HepG2 (cell line): ENCODE measurements around the gene BOD1. TPM values are rescaled to one million over a fixed set of nuclear protein-coding genes. Genes with fewer than 3 reads are reported as not detected.

ENCODE experiments used
- ATAC-seq: fragments of 200-7000 bp; cut with Tn5 transposase; 3 replicates; pipeline ENCODE4 v1.9.1; 2020; ENCODE audit warnings: mild to moderate bottlenecking, moderate library complexity
- BruUV-seq: library from RNA; stranded (reverse); fragments of 400-500 nt; replicated peaks from 2 replicates; lab custom pipeline; 2021; lab: Mats Ljungman, UMichigan
- CTCF ChIA-PET: fragments of 300-600 bp; formaldehyde crosslinking; extraction: SDS; loops from one replicate; lab custom pipeline; 2021; ENCODE audit warnings: low total read pairs, inconsistent platforms, low intra/inter-chr PET ratio; lab: Yijun Ruan, JAX
- POLR2A ChIA-PET: fragments of 350-600 bp; sonication (Branson Sonifier 250); formaldehyde crosslinking; loops from one replicate; lab custom pipeline; 2020; ENCODE audit warnings: antibody characterized with exemption, inconsistent platforms; lab: Yijun Ruan, JAX
- DNase-seq: peaks from one replicate; pipeline ENCODE4 v3.0.0-alpha.2; 2015; ENCODE audit warnings: low spot score
- FAIRE-seq: peaks from 3 replicates; lab custom pipeline; 2011; peaks lifted over from hg19 to GRCh38; lab: Jason Lieb, UNC
- H2AFZ ChIP-seq: one replicate; pipeline ENCODE4 v1.6.1; 2011; ENCODE audit warnings: low read length, inconsistent platforms
- H3K27ac ChIP-seq: fragments of 300-600 bp; 3 replicates; pipeline ENCODE4 v1.8.0; 2011; ENCODE audit warnings: mixed run types, mild to moderate bottlenecking, mixed read lengths, low read length, inconsistent platforms; ENCODE audit not compliant: insufficient read depth; ENCODE audit errors: extremely low read length
- H3K27me3 ChIP-seq, 2 experiments: fragments of 200-600 bp in 1 of 2; 2 replicates in 1 of 2; 3 replicates in 1 of 2; pipeline versions ENCODE4 v1.6.0 to v1.8.0; 2011; ENCODE audit warnings: low read length in 2 of 2, mild to moderate bottlenecking in 2 of 2, moderate library complexity in 2 of 2, inconsistent platforms in 1 of 2; ENCODE audit not compliant: insufficient read depth in 2 of 2, control insufficient read depth in 1 of 2
- H3K36me3 ChIP-seq, 2 experiments: fragments of 200-600 bp in 1 of 2; replicated peaks in 1 of 2; 2 replicates in 1 of 2; 3 replicates in 1 of 2; pipeline versions ENCODE4 v1.5.1 to v1.8.0; 2011; ENCODE audit warnings: low read length in 2 of 2, inconsistent platforms in 1 of 2; ENCODE audit not compliant: insufficient read depth in 2 of 2, control insufficient read depth in 1 of 2
- H3K4me1 ChIP-seq: 2 replicates; pipeline ENCODE4 v1.5.1; 2012; ENCODE audit warnings: low read length, inconsistent platforms; ENCODE audit not compliant: insufficient read depth
- H3K4me2 ChIP-seq: 2 replicates; pipeline ENCODE4 v1.6.0; 2011; ENCODE audit warnings: low read depth, low read length, inconsistent platforms
- H3K4me3 ChIP-seq, 3 experiments: fragments of 200-600 bp in 1 of 3; sonication (generic), shearing (Covaris generic) in 1 of 3; replicated peaks in 1 of 3; 2 replicates each; pipeline ENCODE4 v1.5.1; 2011 to 2016; ENCODE audit warnings: low read length in 3 of 3, inconsistent platforms in 2 of 3, low read depth in 2 of 3, mild to moderate bottlenecking in 2 of 3, control low read depth in 1 of 3, mixed read lengths in 1 of 3; ENCODE audit not compliant: insufficient read depth in 1 of 3
- H3K79me2 ChIP-seq: one replicate; pipeline ENCODE4 v1.6.1; 2011; ENCODE audit warnings: low read length, inconsistent platforms; ENCODE audit not compliant: insufficient read depth
- H3K9ac ChIP-seq: 2 replicates; pipeline ENCODE4 v1.6.0; 2011; ENCODE audit warnings: mild to moderate bottlenecking, low read depth, low read length, inconsistent platforms; ENCODE audit not compliant: insufficient read depth
- H3K9me3 ChIP-seq: 2 replicates; pipeline ENCODE4 v1.5.1; 2012; ENCODE audit warnings: mild to moderate bottlenecking, low read length
- H4K20me1 ChIP-seq: 2 replicates; pipeline ENCODE4 v1.6.0; 2011; ENCODE audit warnings: inconsistent platforms, mild to moderate bottlenecking, low read length, moderate library complexity; ENCODE audit not compliant: insufficient read depth
- ARNT ChIP-seq: fragments of 450-650 bp; IDR thresholded peaks from 2 replicates; pipeline ENCODE4 v1.6.1; 2017
- HOXA5 ChIP-seq: sonication (generic); formaldehyde crosslinking; IDR thresholded peaks from 2 replicates; pipeline ENCODE4 v1.4.0; 2020; ENCODE audit warnings: missing genetic modification reagents
- KLF11 ChIP-seq: IDR thresholded peaks from 2 replicates; pipeline ENCODE4 v1.6.1; 2016; ENCODE audit warnings: missing compliant biosample characterization
- MZF1 ChIP-seq: sonication (generic); formaldehyde crosslinking; IDR thresholded peaks from 2 replicates; pipeline ENCODE4 v1.8.1; 2023; ENCODE audit warnings: mild to moderate bottlenecking, missing genetic modification reagents, borderline replicate concordance
- NBN ChIP-seq: fragments of 450-650 bp; conservative IDR thresholded peaks from 2 replicates; pipeline ENCODE4 v1.6.1; 2017
- PCBP1 ChIP-seq: fragments of 200-400 bp; formaldehyde crosslinking; IDR thresholded peaks from 2 replicates; pipeline ENCODE4 v1.6.1; 2017; ENCODE audit warnings: mild to moderate bottlenecking, low read depth, low read length, borderline replicate concordance
- PHB2 ChIP-seq: fragments of 450-650 bp; IDR thresholded peaks from 2 replicates; pipeline ENCODE4 v1.6.1; 2018; ENCODE audit not compliant: partially characterized antibody
- SOX6 ChIP-seq, 2 experiments: fragments of 450-650 bp in 1 of 2; sonication (generic) in 1 of 2; formaldehyde crosslinking in 1 of 2; IDR thresholded peaks; 2 replicates each; pipeline versions ENCODE4 v1.4.0 to v1.6.1; 2017 to 2020; ENCODE audit warnings: antibody characterized with exemption in 1 of 2, mild to moderate bottlenecking in 1 of 2, missing genetic modification reagents in 1 of 2
- ZNF24 ChIP-seq: fragments of 450-650 bp; IDR thresholded peaks from 2 replicates; pipeline ENCODE4 v1.6.1; 2017; ENCODE audit warnings: antibody characterized with exemption, mild to moderate bottlenecking
- ZNF619 ChIP-seq: sonication (generic); formaldehyde crosslinking; IDR thresholded peaks from 2 replicates; pipeline ENCODE4 v1.4.0; 2020; ENCODE audit warnings: mild to moderate bottlenecking, missing genetic modification reagents
- ZNF761 ChIP-seq: sonication (generic); formaldehyde crosslinking; conservative IDR thresholded peaks from 2 replicates; pipeline ENCODE4 v1.4.0; 2020; ENCODE audit warnings: mild to moderate bottlenecking, missing genetic modification reagents
- ZNF879 ChIP-seq: sonication (generic); formaldehyde crosslinking; IDR thresholded peaks from 2 replicates; pipeline ENCODE4 v1.8.1; 2023; ENCODE audit warnings: missing genetic modification reagents
- ZSCAN31 ChIP-seq: sonication (generic); formaldehyde crosslinking; IDR thresholded peaks from 2 replicates; pipeline ENCODE4 v1.5.0; 2020; ENCODE audit warnings: low read depth, mild to moderate bottlenecking, missing genetic modification reagents
- WGBS: methylation state at CpG from one replicate; pipeline ENCODE4 v1.1.6; 2017; ENCODE audit warnings: low lambda C conversion rate; 5-methylcytosine and 5-hydroxymethylcytosine counted together
- in situ Hi-C: cut with HindIII; loops from 2 replicates; pipeline ENCODE4 v1.10.0; 2017; ENCODE audit warnings: low pct_unique_long_range_greater_than_20kb; ENCODE audit not compliant: extremely low pct_ligation_motif_present
- intact Hi-C: fragments of 100-400 bp; cut with micrococcal nuclease; formaldehyde crosslinking; loops from one replicate; pipeline ENCODE4 v1.10.0; 2022; ENCODE audit not compliant: unreplicated experiment
- polyA plus RNA-seq, 8 experiments: library from polyadenylated mRNA; depleted of rRNA in 3 of 8; stranded (reverse) in 7 of 8; unstranded in 1 of 8; fragments of >200 nt; fragmentation: Illumina TruSeq in 4 of 8; extraction: Trizol in 4 of 8; gene quantifications; 2 replicates each; pipeline versions ENCODE4 v1.2.1 to v1.2.3, GENCODE V29; 2011 to 2016; ENCODE audit warnings: low read depth in 4 of 8, missing spikeins in 1 of 8, mixed read lengths in 1 of 8; ENCODE audit not compliant: insufficient read depth in 1 of 8
- total RNA-seq, 5 experiments: library from RNA; depleted of rRNA; stranded (reverse); fragments of >200 nt; fragmentation: Illumina TruSeq; extraction: Trizol; gene quantifications; 2 replicates each; pipeline ENCODE4 v1.2.3, GENCODE V29; 2016; ENCODE audit warnings: low read depth in 1 of 5
- TF ChIP-seq, protein P1 (sequence below): sonication (generic); formaldehyde crosslinking; IDR thresholded peaks from 2 replicates; pipeline ENCODE4 v1.9.0; 2021; ENCODE audit warnings: missing genetic modification reagents, mild to moderate bottlenecking, borderline replicate concordance
- TF ChIP-seq, protein P2 (sequence below): sonication (generic); formaldehyde crosslinking; IDR thresholded peaks from 2 replicates; pipeline ENCODE4 v1.4.0; 2020; ENCODE audit warnings: mild to moderate bottlenecking, missing genetic modification reagents

The BOD1 gene
- total and polyA plus RNA-seq, 2 of the 13 experiments (the other 11 are each of a cell fraction or from before 2014, with no cell fraction given), result 81.5 to 103 TPM

- TF ChIP-seq, protein P1, sequence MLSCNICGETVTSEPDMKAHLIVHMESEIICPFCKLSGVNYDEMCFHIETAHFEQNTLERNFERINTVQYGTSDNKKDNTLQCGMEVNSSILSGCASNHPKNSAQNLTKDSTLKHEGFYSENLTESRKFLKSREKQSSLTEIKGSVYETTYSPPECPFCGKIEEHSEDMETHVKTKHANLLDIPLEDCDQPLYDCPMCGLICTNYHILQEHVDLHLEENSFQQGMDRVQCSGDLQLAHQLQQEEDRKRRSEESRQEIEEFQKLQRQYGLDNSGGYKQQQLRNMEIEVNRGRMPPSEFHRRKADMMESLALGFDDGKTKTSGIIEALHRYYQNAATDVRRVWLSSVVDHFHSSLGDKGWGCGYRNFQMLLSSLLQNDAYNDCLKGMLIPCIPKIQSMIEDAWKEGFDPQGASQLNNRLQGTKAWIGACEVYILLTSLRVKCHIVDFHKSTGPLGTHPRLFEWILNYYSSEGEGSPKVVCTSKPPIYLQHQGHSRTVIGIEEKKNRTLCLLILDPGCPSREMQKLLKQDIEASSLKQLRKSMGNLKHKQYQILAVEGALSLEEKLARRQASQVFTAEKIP (CRISPR knock-in tag), result no peak
- TF ChIP-seq PHB2 (no peak), ZNF24 (no peak), NBN (no peak), ZNF879 (CRISPR knock-in tag) (no peak), ARNT (no peak), ZNF619 (CRISPR knock-in tag) (no peak), SOX6 (IDR thresholded peaks at IDR 0.05) (no peak), SOX6 (CRISPR knock-in tag; IDR thresholded peaks at IDR 0.05) (no peak), ZNF761 (CRISPR knock-in tag) (no peak), MZF1 (no peak), KLF11 (CRISPR knock-in tag) (no peak)
- TF ChIP-seq, all 625 proteins: peak for 0
Measured at GRCh38 chr5:173575985-173576384, 40.5 kb downstream of the BOD1 start (continued).

DNA sequence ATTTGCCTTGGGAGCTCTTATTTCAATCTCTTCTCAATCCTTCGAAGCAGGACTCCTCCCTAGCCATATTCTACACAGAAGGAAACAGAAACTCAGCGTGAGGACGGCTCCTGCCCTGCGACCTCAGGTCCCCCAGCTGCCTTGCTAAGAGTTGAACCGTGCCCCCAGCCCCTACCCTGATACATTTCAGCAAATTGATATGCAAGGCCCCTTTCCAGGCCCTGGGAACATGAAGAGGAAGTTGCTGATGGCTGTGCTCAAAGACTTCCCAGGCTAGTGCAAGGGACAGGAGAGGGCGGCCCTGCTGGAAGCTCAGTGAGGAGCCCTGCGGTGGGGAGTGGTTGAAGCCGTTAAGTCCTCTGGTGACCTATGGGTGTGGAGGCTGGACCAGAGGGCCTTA lies 41.5 kb downstream of the BOD1 start:
- DNase-seq, result no peak
- 37% methylated on average over 8 of the region's 8 CpGs for WGBS
- Histone ChIP-seq H3K36me3 (no peaks in the 10 kb centered on the region), H3K9ac (no peak overlapping the region), H3K27me3 (peaks cover 0 to 30% of the 10 kb centered on the region in 2 experiments; a peak in 3 of 5 replicates), H3K4me3 (no peak overlapping the region), H3K27ac (no peak overlapping the region), H4K20me1 (no peaks in the 10 kb centered on the region), H3K9me3 (peaks cover 6% of the 10 kb centered on the region; the same call in 1 of the 2 replicates), H3K4me1 (no peaks in the 10 kb centered on the region), H2AFZ (no peak overlapping the region), H3K4me2 (no peak overlapping the region), H3K79me2 (no peaks in the 10 kb centered on the region)
- TF ChIP-seq PCBP1, result no peak
- TF ChIP-seq, protein P2, sequence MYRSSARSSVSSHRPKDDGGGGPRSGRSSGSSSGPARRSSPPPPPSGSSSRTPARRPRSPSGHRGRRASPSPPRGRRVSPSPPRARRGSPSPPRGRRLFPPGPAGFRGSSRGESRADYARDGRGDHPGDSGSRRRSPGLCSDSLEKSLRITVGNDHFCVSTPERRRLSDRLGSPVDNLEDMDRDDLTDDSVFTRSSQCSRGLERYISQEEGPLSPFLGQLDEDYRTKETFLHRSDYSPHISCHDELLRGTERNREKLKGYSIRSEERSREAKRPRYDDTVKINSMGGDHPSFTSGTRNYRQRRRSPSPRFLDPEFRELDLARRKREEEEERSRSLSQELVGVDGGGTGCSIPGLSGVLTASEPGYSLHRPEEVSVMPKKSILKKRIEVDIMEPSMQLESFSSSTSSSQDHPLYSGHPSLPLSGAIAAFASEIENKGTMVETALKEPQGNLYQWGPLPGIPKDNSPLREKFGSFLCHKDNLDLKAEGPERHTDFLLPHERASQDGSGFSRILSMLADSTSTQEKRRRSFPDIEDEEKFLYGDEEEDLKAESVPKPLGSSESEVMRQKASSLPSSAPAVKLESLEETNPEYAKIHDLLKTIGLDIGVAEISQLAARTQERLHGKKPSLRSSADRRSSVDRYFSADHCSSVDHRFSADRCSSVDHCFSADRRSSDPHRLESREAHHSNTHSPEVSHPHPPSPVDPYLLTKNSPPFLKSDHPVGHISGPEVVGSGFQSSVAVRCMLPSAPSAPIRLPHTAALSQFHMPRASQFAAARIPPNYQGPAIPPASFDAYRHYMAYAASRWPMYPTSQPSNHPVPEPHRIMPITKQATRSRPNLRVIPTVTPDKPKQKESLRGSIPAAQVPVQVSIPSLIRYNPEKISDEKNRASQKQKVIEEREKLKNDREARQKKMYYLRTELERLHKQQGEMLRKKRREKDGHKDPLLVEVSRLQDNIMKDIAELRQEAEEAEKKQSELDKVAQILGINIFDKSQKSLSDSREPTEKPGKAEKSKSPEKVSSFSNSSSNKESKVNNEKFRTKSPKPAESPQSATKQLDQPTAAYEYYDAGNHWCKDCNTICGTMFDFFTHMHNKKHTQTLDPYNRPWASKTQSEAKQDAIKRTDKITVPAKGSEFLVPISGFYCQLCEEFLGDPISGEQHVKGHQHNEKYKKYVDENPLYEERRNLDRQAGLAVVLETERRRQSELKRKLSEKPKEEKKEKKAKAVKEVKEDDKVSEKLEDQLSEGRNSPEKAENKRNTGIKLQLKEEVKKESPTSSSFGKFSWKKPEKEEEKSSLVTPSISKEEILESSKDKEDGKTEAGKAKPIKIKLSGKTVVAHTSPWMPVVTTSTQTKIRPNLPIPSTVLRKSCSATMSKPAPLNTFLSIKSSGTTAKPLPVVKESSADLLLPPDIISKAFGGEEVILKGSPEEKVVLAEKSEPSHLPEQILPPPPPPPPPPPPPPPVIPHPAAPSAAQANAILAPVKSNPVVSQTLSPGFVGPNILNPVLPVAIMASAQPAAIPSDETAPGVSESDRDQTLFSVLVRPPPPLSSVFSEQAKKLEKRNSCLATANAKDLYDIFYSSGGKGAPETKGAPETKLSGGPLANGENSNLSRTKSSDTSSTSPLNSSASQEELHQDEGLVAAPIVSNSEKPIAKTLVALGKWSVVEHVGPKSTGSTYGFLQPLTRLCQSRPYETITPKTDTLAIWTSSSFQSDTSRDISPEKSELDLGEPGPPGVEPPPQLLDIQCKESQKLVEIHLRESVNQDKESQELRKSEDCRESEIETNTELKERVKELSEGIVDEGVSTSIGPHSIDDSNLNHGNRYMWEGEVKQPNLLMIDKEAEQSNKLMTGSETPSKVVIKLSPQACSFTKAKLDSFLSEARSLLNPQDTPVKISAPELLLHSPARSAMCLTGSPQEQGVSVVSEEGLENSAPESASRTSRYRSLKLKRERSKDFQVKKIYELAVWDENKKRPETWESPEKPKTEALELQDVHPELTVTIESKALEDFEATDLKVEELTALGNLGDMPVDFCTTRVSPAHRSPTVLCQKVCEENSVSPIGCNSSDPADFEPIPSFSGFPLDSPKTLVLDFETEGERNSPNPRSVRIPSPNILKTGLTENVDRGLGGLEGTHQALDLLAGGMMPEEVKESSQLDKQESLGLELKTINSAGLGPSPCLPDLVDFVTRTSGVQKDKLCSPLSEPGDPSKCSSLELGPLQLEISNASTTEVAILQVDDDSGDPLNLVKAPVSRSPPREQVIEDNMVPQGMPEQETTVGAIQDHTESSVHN, result no peak
- no peak for TF ChIP-seq HOXA5 (CRISPR knock-in tag)
- TF ChIP-seq ZSCAN31 (CRISPR knock-in tag), result no peak
- in situ Hi-C loops (loop anchor here (25.0 kb wide), 1 partner anchor 588 kb away; the partner anchor contains the start of gene ATP6V0E1), intact Hi-C loops (loop anchor here (5.0 to 10.0 kb wide), 3 partner anchors 120 to 407 kb away; no protein-coding TSS in a partner anchor)
- no TSS peak for BruUV-seq
- ATAC-seq, result no peak
- no peak for FAIRE-seq
- ChIA-PET CTCF (interaction anchor here (1.3 kb wide), 1 partner anchor 124 kb away, joined by 4 read pairs; no protein-coding TSS in a partner anchor), POLR2A (no interaction called here)
